Glomerular visceral epithelial cell (primary cell): ENCODE data around the gene HTD2.

ENCODE experiments used
- DNase-seq: peaks from one replicate; pipeline ENCODE4 v3.0.0-alpha.2; 2016; ENCODE audit errors: extremely low spot score

Gene HTD2

GRCh38 chr3:58292866-58293265 lies 13.5 kb upstream of the HTD2 start:
- DNase-seq = no peak

GRCh38 chr3:58293516-58293915 lies 12.8 kb upstream of the HTD2 start:
- DNase-seq = no peak

GRCh38 chr3:58296269-58296668 lies 10.1 kb upstream of the HTD2 start:
- no peak for DNase-seq

GRCh38 chr3:58296843-58297242 lies 9.5 kb upstream of the HTD2 start:
- DNase-seq = no peak

- no peak for DNase-seq
These were observed 8.1 kb upstream of the HTD2 start for GRCh38 chr3:58298190-58298589.

GRCh38 chr3:58299075-58299474 lies 7.2 kb upstream of the HTD2 start:
- no peak for DNase-seq

- DNase-seq = peak; percentile 41
These were observed 6.3 kb upstream of the HTD2 start for GRCh38 chr3:58299839-58300516.

- DNase-seq = peak; percentile 60
These were observed 1.4 kb downstream of the HTD2 start for GRCh38 chr3:58307639-58308215.

- no peak for DNase-seq
These were observed 2.4 kb downstream of the HTD2 start for GRCh38 chr3:58308728-58309127.

- no peak for DNase-seq
These were observed 11.5 kb downstream of the HTD2 start for GRCh38 chr3:58317811-58318210.

GRCh38 chr3:58321791-58322190 lies 15.5 kb downstream of the HTD2 start:
- no peak for DNase-seq

- DNase-seq = no peak
These were observed 16.5 kb downstream of the HTD2 start for GRCh38 chr3:58322793-58323192.

- no peak for DNase-seq
These were observed 17.4 kb downstream of the HTD2 start for GRCh38 chr3:58323529-58324390.

- DNase-seq = no peak
These were observed 18.4 kb downstream of the HTD2 start for GRCh38 chr3:58324391-58325390.

- peak; percentile 35 for DNase-seq
These were observed 19.2 kb downstream of the HTD2 start for GRCh38 chr3:58325525-58325992.

- no peak for DNase-seq
These were observed 20.1 kb downstream of the HTD2 start for GRCh38 chr3:58326267-58326900.

- DNase-seq = no peak
These were observed 23.0 kb downstream of the HTD2 start for GRCh38 chr3:58329150-58329921.

GRCh38 chr3:58329922-58330413 lies 23.6 kb downstream of the HTD2 start:
- no peak for DNase-seq

- DNase-seq = no peak
These were observed 25.4 kb downstream of the HTD2 start for GRCh38 chr3:58331593-58332152.
